CD4-positive, CD25-positive, alpha-beta regulatory T cell (primary cell): ENCODE results near the gene PLCB4. TPM values are rescaled to one million over a fixed set of nuclear protein-coding genes. Genes with fewer than 3 reads are reported as not detected.

Experiments used
- ATAC-seq, 2 donors: fragments of 150-1000 bp; cut with Tn5 transposase; one replicate each; pipeline ENCODE4 v1.10.0; 2021; ENCODE audit warnings: low read depth in 2 of 2, moderate number of reproducible peaks in 2 of 2, moderate library complexity in 1 of 2
- DNase-seq, 3 donors: peaks; one replicate each; pipeline versions ENCODE4 v3.0.0 to v3.0.0-alpha.2; 2012 to 2022; ENCODE audit warnings: mixed read lengths in 1 of 3
- H3K27ac ChIP-seq: one replicate; pipeline ENCODE4 v1.7.0; 2013; ENCODE audit warnings: mild to moderate bottlenecking, low read length; ENCODE audit not compliant: insufficient read depth, poor library complexity, severe bottlenecking
- H3K27me3 ChIP-seq: one replicate; pipeline ENCODE4 v1.7.0; 2013; ENCODE audit warnings: low read length; ENCODE audit not compliant: control insufficient read depth, insufficient read depth
- H3K36me3 ChIP-seq: one replicate; pipeline ENCODE4 v1.7.0; 2013; ENCODE audit warnings: mild to moderate bottlenecking, low read length, moderate library complexity; ENCODE audit not compliant: control insufficient read depth, insufficient read depth
- H3K4me1 ChIP-seq: 2 replicates; pipeline ENCODE4 v1.7.0; 2013; ENCODE audit warnings: mild to moderate bottlenecking, low read length; ENCODE audit not compliant: insufficient read depth, control insufficient read depth, poor library complexity, severe bottlenecking
- H3K4me3 ChIP-seq: one replicate; pipeline ENCODE4 v1.7.0; 2013; ENCODE audit warnings: low read depth, mild to moderate bottlenecking, low read length, moderate library complexity
- H3K9me3 ChIP-seq, 2 experiments: 1 replicate in 1 of 2; 2 replicates in 1 of 2; pipeline ENCODE4 v1.7.0; 2013; ENCODE audit warnings: low read length in 2 of 2, mild to moderate bottlenecking in 1 of 2, moderate library complexity in 1 of 2; ENCODE audit not compliant: control insufficient read depth in 2 of 2
- H3K27ac Mint-ChIP-seq, 3 donors: one replicate each; pipeline ENCODE4 v1.8.0; 2020 to 2022; ENCODE audit warnings: mild to moderate bottlenecking in 3 of 3, mixed read lengths in 3 of 3, moderate library complexity in 2 of 3
- H3K27me3 Mint-ChIP-seq: one replicate; pipeline ENCODE4 v1.8.0; 2022; ENCODE audit warnings: mild to moderate bottlenecking, mixed read lengths
- H3K36me3 Mint-ChIP-seq: one replicate; pipeline ENCODE4 v1.8.0; 2020; ENCODE audit warnings: mixed read lengths
- H3K4me1 Mint-ChIP-seq, 4 donors: one replicate each; pipeline ENCODE4 v1.8.0; 2020 to 2022; ENCODE audit warnings: mixed read lengths in 4 of 4, mild to moderate bottlenecking in 1 of 4
- H3K4me3 Mint-ChIP-seq, 4 donors: one replicate each; pipeline ENCODE4 v1.8.0; 2020 to 2022; ENCODE audit warnings: mild to moderate bottlenecking in 4 of 4, mixed read lengths in 4 of 4, moderate library complexity in 3 of 4
- H3K9me3 Mint-ChIP-seq, 7 donors: one replicate each; pipeline ENCODE4 v1.8.0; 2020 to 2022; ENCODE audit warnings: mixed read lengths in 7 of 7, mild to moderate bottlenecking in 3 of 7, moderate library complexity in 2 of 7
- polyA plus RNA-seq, 4 donors: library from polyadenylated mRNA; unstranded; fragments of 300-500 nt; fragmentation: Illumina TruSeq; gene quantifications; one replicate each; pipeline ENCODE4 v1.2.3, GENCODE V29; 2021
- total RNA-seq: library from RNA; stranded (reverse); gene quantifications from one replicate; pipeline ENCODE4 v1.2.3, GENCODE V29; 2022

The PLCB4 gene
- total and polyA plus RNA-seq, 5 donors from 2014 or later, result 0.94 TPM; not detected in 4

- DNase-seq, result no peak
Observed at GRCh38 chr20:9498322-9498721, 429.4 kb downstream of the PLCB4 start.

GRCh38 chr20:9499126-9499899 lies 430.4 kb downstream of the PLCB4 start:
- Mint-ChIP-seq H3K9me3 (peaks cover 0 to 15% (median 5%) of the 10 kb centered on the region in 7 donors), H3K4me3 (no peak overlapping the region), H3K27me3 (no peaks in the 10 kb centered on the region), H3K27ac (no peak overlapping the region), H3K4me1 (no peaks in the 10 kb centered on the region), H3K36me3 (no peaks in the 10 kb centered on the region)
- Histone ChIP-seq H3K9me3 (no peaks in the 10 kb centered on the region), H3K4me3 (no peak overlapping the region), H3K4me1 (no peaks in the 10 kb centered on the region), H3K36me3 (no peaks in the 10 kb centered on the region), H3K27ac (no peak overlapping the region), H3K27me3 (no peaks in the 10 kb centered on the region)
- no peak for DNase-seq
- no peak for ATAC-seq

More at GRCh38 chr20:9498322-9498721, 429.4 kb downstream of the PLCB4 start:
- no peaks in the 10 kb centered on the region for H3K4me1 ChIP-seq
- H3K27ac Mint-ChIP-seq, result no peak overlapping the region
- no peak overlapping the region for H3K4me3 Mint-ChIP-seq
- no peaks in the 10 kb centered on the region for H3K27me3 ChIP-seq
- H3K27ac ChIP-seq, result no peak overlapping the region
- no peak overlapping the region for H3K4me3 ChIP-seq
- H3K27me3 Mint-ChIP-seq, result no peaks in the 10 kb centered on the region
- H3K4me1 Mint-ChIP-seq, result no peaks in the 10 kb centered on the region
- ATAC-seq, result no peak
- no peaks in the 10 kb centered on the region for H3K36me3 Mint-ChIP-seq
- no peaks in the 10 kb centered on the region for H3K36me3 ChIP-seq
- peaks cover 0 to 15% (median 5%) of the 10 kb centered on the region in 7 donors for H3K9me3 Mint-ChIP-seq
- H3K9me3 ChIP-seq, result no peaks in the 10 kb centered on the region

GRCh38 chr20:9500121-9500520 lies 431.2 kb downstream of the PLCB4 start:
- H3K9me3 Mint-ChIP-seq, result peaks cover 0 to 12% (median 5%) of the 10 kb centered on the region in 7 donors
- Histone ChIP-seq H3K36me3 (no peaks in the 10 kb centered on the region), H3K9me3 (no peaks in the 10 kb centered on the region), H3K27ac (no peak overlapping the region), H3K4me1 (no peaks in the 10 kb centered on the region), H3K27me3 (no peaks in the 10 kb centered on the region), H3K4me3 (no peak overlapping the region)
- H3K36me3 Mint-ChIP-seq, result no peaks in the 10 kb centered on the region
- H3K27me3 Mint-ChIP-seq, result no peaks in the 10 kb centered on the region
- ATAC-seq, result no peak
- H3K27ac Mint-ChIP-seq, result no peak overlapping the region
- H3K4me1 Mint-ChIP-seq, result no peaks in the 10 kb centered on the region
- no peak overlapping the region for H3K4me3 Mint-ChIP-seq
- no peak for DNase-seq

GRCh38 chr20:9501473-9501872 lies 432.6 kb downstream of the PLCB4 start:
- no peaks in the 10 kb centered on the region for H3K36me3 Mint-ChIP-seq
- no peaks in the 10 kb centered on the region for H3K27me3 ChIP-seq
- H3K4me3 ChIP-seq, result no peak overlapping the region
- ATAC-seq (no peak), DNase-seq (no peak)
- H3K9me3 ChIP-seq, result no peaks in the 10 kb centered on the region
- H3K4me3 Mint-ChIP-seq, result no peak overlapping the region
- H3K27ac ChIP-seq, result no peak overlapping the region
- H3K27ac Mint-ChIP-seq, result no peak overlapping the region
- no peaks in the 10 kb centered on the region for H3K27me3 Mint-ChIP-seq
- no peaks in the 10 kb centered on the region for H3K36me3 ChIP-seq
- H3K4me1 Mint-ChIP-seq, result no peaks in the 10 kb centered on the region
- no peaks in the 10 kb centered on the region for H3K4me1 ChIP-seq
- peaks cover 0 to 7% (median 2%) of the 10 kb centered on the region in 7 donors for H3K9me3 Mint-ChIP-seq

- no peak for DNase-seq
Observed at GRCh38 chr20:9503526-9504245, 434.8 kb downstream of the PLCB4 start.

GRCh38 chr20:9506280-9506821 lies 437.5 kb downstream of the PLCB4 start:
- no peak overlapping the region for H3K27ac ChIP-seq
- no peaks in the 10 kb centered on the region for H3K4me1 Mint-ChIP-seq
- no peak overlapping the region for H3K4me3 Mint-ChIP-seq
- DNase-seq (no peak), ATAC-seq (no peak)
- H3K36me3 Mint-ChIP-seq, result no peaks in the 10 kb centered on the region
- H3K4me1 ChIP-seq, result no peaks in the 10 kb centered on the region
- no peaks in the 10 kb centered on the region for H3K36me3 ChIP-seq
- no peak overlapping the region for H3K4me3 ChIP-seq
- no peaks in the 10 kb centered on the region for H3K9me3 ChIP-seq
- H3K27me3 Mint-ChIP-seq, result peaks cover 30% of the 10 kb centered on the region
- H3K27me3 ChIP-seq, result no peaks in the 10 kb centered on the region
- H3K9me3 Mint-ChIP-seq, result peaks cover 0 to 4% (median 0%) of the 10 kb centered on the region in 7 donors
- H3K27ac Mint-ChIP-seq, result no peak overlapping the region

More at GRCh38 chr20:9503526-9504245, 434.8 kb downstream of the PLCB4 start:
- no peak for ATAC-seq
- Mint-ChIP-seq H3K36me3 (no peaks in the 10 kb centered on the region), H3K4me3 (no peak overlapping the region), H3K9me3 (peaks cover 0 to 2% (median 0%) of the 10 kb centered on the region in 7 donors), H3K27ac (no peak overlapping the region), H3K4me1 (no peaks in the 10 kb centered on the region), H3K27me3 (peaks cover 12% of the 10 kb centered on the region)
- H3K36me3 ChIP-seq, result no peaks in the 10 kb centered on the region
- no peaks in the 10 kb centered on the region for H3K4me1 ChIP-seq
- no peak overlapping the region for H3K4me3 ChIP-seq
- no peaks in the 10 kb centered on the region for H3K9me3 ChIP-seq
- H3K27me3 ChIP-seq, result no peaks in the 10 kb centered on the region
- no peak overlapping the region for H3K27ac ChIP-seq

- no peak overlapping the region for H3K4me3 ChIP-seq
- no peaks in the 10 kb centered on the region for H3K36me3 ChIP-seq
- ATAC-seq, result no peak
- H3K9me3 Mint-ChIP-seq, result peaks cover 0 to 4% (median 0%) of the 10 kb centered on the region in 7 donors
- no peak overlapping the region for H3K27ac ChIP-seq
- no peaks in the 10 kb centered on the region for H3K4me1 Mint-ChIP-seq
- no peaks in the 10 kb centered on the region for H3K4me1 ChIP-seq
- DNase-seq, result no peak
- no peak overlapping the region for H3K4me3 Mint-ChIP-seq
- H3K27ac Mint-ChIP-seq, result no peak overlapping the region
- H3K27me3 Mint-ChIP-seq, result peaks cover 34% of the 10 kb centered on the region
- H3K36me3 Mint-ChIP-seq, result no peaks in the 10 kb centered on the region
- no peaks in the 10 kb centered on the region for H3K27me3 ChIP-seq
- no peaks in the 10 kb centered on the region for H3K9me3 ChIP-seq
Observed at GRCh38 chr20:9506964-9507369, 438.1 kb downstream of the PLCB4 start.
